Measurements from ENCODE around the gene SPAG9.

- no peak for TF ChIP-seq CTCF (IDR thresholded peaks at IDR 0.05)
- TF ChIP-seq POLR2A (IDR thresholded peaks at IDR 0.05): no peak
Measured at GRCh38 chr17:50986989-50987660, 133.5 kb downstream of the SPAG9 start.
